ENCODE measurements around the gene SPG11. TPM values are rescaled to one million over a fixed set of nuclear protein-coding genes. Genes with fewer than 3 reads are reported as not detected.
"Not testable (repeated sequence)": the region's sequence is repeated elsewhere in the genome, so short reads cannot be mapped to it uniquely, and the experiment has no call there.

SPG11 gene
- total and polyA plus RNA-seq, 2 donors from 2014 or later, result 35.3 to 100 TPM

- FAIRE-seq, result not testable (repeated sequence)
Measured at GRCh38 chr15:44682809-44683682, 19.6 kb upstream of the SPG11 start.

GRCh38 chr15:44682211-44682610 lies 18.7 kb upstream of the SPG11 start:
- Histone ChIP-seq H3K9me3 (ENCODE audit: control insufficient read depth in 2 of 3, insufficient read depth in 1 of 3, low read length in 3 of 3) (no peaks in the 10 kb centered on the region), H3K4me1 (ENCODE audit: control insufficient read depth in 2 of 3, insufficient read depth in 2 of 3, low read depth in 1 of 3, low read length in 3 of 3) (no peaks in the 10 kb centered on the region), H3K9ac (ENCODE audit: low read length in 3 of 3) (no peak overlapping the region), H3K36me3 (ENCODE audit: control insufficient read depth in 2 of 3, insufficient read depth in 3 of 3, low read length in 3 of 3) (no peaks in the 10 kb centered on the region), H3K4me3 (ENCODE audit: low read length in 3 of 3) (no peak overlapping the region), H3K27me3 (ENCODE audit: control insufficient read depth, insufficient read depth, low read length) (no peaks in the 10 kb centered on the region), H3K27ac (ENCODE audit: low read depth in 2 of 2, low read length in 2 of 2) (no peak overlapping the region)
- no peak for DNase-seq
- intact Hi-C loops (cut with DNase I), result no loop called here
- no peak for FAIRE-seq
- no peak for TF ChIP-seq CTCF (IDR thresholded peaks at IDR 0.05; ENCODE audit: borderline replicate concordance, extremely low read depth, insufficient read depth)

More at GRCh38 chr15:44682809-44683682, 19.6 kb upstream of the SPG11 start:
- H3K9me3 ChIP-seq (ENCODE audit: control insufficient read depth in 2 of 3, insufficient read depth in 1 of 3, low read length in 3 of 3); H3K27me3 ChIP-seq (ENCODE audit: control insufficient read depth, insufficient read depth, low read length); H3K4me3 ChIP-seq (ENCODE audit: low read length in 3 of 3); H3K27ac ChIP-seq (ENCODE audit: low read depth in 2 of 2, low read length in 2 of 2); H3K9ac ChIP-seq (ENCODE audit: low read length in 3 of 3); H3K4me1 ChIP-seq (ENCODE audit: control insufficient read depth in 2 of 3, insufficient read depth in 2 of 3, low read depth in 1 of 3, low read length in 3 of 3); H3K36me3 ChIP-seq (ENCODE audit: control insufficient read depth in 2 of 3, insufficient read depth in 3 of 3, low read length in 3 of 3); intact Hi-C loops (cut with DNase I): not testable (repeated sequence)
- DNase-seq, result peak; percentile 73 to 89 (median 79)

GRCh38 chr15:44676676-44677075 lies 13.2 kb upstream of the SPG11 start:
- H3K9ac ChIP-seq (ENCODE audit: low read length in 3 of 3), result no peak overlapping the region
- intact Hi-C loops (cut with DNase I), result no loop called here
- no peak overlapping the region for H3K4me3 ChIP-seq (ENCODE audit: low read length in 3 of 3)
- no peaks in the 10 kb centered on the region for H3K36me3 ChIP-seq (ENCODE audit: control insufficient read depth in 2 of 3, insufficient read depth in 3 of 3, low read length in 3 of 3)
- FAIRE-seq, result no peak
- H3K9me3 ChIP-seq (ENCODE audit: control insufficient read depth in 2 of 3, insufficient read depth in 1 of 3, low read length in 3 of 3), result no peaks in the 10 kb centered on the region
- DNase-seq, result no peak
- no peak overlapping the region for H3K27ac ChIP-seq (ENCODE audit: low read depth in 2 of 2, low read length in 2 of 2)
- H3K27me3 ChIP-seq (ENCODE audit: control insufficient read depth, insufficient read depth, low read length), result no peaks in the 10 kb centered on the region
- TF ChIP-seq CTCF (IDR thresholded peaks at IDR 0.05; ENCODE audit: borderline replicate concordance, extremely low read depth, insufficient read depth), result no peak
- H3K4me1 ChIP-seq (ENCODE audit: control insufficient read depth in 2 of 3, insufficient read depth in 2 of 3, low read depth in 1 of 3, low read length in 3 of 3), result no peaks in the 10 kb centered on the region

- DNase-seq, result no peak
- no peak for TF ChIP-seq CTCF (IDR thresholded peaks at IDR 0.05; ENCODE audit: borderline replicate concordance, extremely low read depth, insufficient read depth)
- Histone ChIP-seq H3K4me1 (ENCODE audit: control insufficient read depth in 2 of 3, insufficient read depth in 2 of 3, low read depth in 1 of 3, low read length in 3 of 3) (no peaks in the 10 kb centered on the region), H3K9me3 (ENCODE audit: control insufficient read depth in 2 of 3, insufficient read depth in 1 of 3, low read length in 3 of 3) (no peaks in the 10 kb centered on the region), H3K27ac (ENCODE audit: low read depth in 2 of 2, low read length in 2 of 2) (no peak overlapping the region), H3K9ac (ENCODE audit: low read length in 3 of 3) (no peak overlapping the region), H3K4me3 (ENCODE audit: low read length in 3 of 3) (no peak overlapping the region), H3K36me3 (ENCODE audit: control insufficient read depth in 2 of 3, insufficient read depth in 3 of 3, low read length in 3 of 3) (no peaks in the 10 kb centered on the region), H3K27me3 (ENCODE audit: control insufficient read depth, insufficient read depth, low read length) (no peaks in the 10 kb centered on the region)
- no peak for FAIRE-seq
- intact Hi-C loops (cut with DNase I), result no loop called here
Measured at GRCh38 chr15:44675911-44676310, 12.4 kb upstream of the SPG11 start.
